NCI-H2227 (cell line): ENCODE data around the gene ZNF444.
"Not testable (repeated sequence)": the region's sequence is repeated elsewhere in the genome, so short reads cannot be mapped to it uniquely, and the experiment has no call there.

Experiments used
- DNase-seq: peaks from one replicate; lab custom pipeline; 2025; ENCODE audit not compliant: unreplicated experiment; lab: John Stamatoyannopoulos, UW

Gene ZNF444

DNA sequence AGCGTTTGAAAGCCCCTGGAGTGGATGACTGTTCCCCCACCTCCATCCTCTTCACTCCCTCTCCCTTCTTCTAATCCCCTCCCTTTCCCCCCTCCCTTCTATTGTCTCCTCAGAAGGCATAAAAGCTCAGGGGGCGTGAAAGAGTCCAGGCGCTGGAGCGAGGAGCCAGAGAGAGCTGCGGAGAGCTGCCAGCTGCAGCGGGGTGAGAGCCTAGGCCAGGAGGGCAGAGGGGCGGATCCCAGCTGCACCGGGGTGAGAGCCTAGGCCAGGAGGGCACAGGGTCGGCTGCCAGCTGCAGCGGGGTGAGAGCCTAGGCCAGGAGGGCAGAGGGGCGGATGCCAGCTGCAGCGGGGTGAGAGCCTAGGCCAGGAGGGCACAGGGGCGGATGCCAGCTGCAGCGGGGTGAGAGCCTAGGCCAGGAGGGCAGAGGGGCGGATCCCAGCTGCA lies 34.8 kb downstream of the ZNF444 start, which contains the start of gene GALP:
Gene GALP (plus strand): TSS at position 148 of the 447 bp plus-strand sequence. CDS start 1,101 bp downstream, outside the sequence.
- DNase-seq = peak; percentile 82

DNA sequence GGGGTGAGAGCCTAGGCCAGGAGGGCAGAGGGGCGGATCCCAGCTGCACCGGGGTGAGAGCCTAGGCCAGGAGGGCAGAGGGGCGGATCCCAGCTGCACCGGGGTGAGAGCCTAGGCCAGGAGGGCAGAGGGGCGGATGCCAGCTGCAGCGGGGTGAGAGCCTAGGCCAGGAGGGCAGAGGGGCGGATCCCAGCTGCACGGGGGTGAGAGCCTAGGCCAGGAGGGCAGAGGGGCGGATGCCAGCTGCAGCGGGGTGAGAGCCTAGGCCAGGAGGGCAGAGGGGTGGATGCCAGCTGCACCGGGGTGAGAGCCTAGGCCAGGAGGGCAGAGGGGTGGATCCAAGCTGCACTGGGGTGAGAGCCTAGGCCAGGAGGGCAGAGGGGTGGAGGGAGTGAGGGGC lies 35.2 kb downstream of the ZNF444 start:
- DNase-seq = not testable (repeated sequence)

GRCh38 chr19:56176881-56177280 lies 35.8 kb downstream of the ZNF444 start:
- no peak for DNase-seq

DNA sequence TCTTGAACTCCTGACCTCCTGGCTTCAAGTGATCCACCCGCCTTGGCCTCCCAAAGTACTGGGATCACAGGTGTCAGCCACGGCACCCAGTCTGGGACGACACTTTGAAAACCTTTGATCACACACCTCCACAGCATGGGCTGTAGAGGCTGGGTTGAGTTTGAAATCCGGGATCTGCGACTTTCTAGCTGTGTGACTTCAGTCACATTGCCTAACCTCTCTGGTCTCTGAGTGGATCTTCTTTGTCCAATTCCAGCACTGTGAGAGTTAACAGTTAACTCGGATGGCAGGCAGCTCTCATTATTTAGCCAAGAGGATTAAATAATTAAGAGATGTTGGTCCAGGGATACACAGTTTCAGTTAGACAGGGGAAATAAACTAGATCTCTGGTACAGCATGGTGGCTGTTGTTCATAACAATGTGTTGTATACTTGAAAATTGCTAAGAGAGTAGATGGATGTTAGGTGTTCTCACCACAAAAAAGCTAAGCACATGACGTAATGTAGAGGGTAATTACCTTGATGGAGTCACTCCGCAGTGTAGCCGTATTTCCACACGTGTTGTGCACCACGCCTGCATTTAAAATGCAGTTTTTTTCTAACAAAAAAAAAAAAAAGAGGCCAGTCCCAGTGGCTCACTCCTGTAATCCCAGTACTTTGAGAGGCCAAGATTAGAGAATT lies 36.6 kb downstream of the ZNF444 start:
- DNase-seq = peak; percentile 29

DNA sequence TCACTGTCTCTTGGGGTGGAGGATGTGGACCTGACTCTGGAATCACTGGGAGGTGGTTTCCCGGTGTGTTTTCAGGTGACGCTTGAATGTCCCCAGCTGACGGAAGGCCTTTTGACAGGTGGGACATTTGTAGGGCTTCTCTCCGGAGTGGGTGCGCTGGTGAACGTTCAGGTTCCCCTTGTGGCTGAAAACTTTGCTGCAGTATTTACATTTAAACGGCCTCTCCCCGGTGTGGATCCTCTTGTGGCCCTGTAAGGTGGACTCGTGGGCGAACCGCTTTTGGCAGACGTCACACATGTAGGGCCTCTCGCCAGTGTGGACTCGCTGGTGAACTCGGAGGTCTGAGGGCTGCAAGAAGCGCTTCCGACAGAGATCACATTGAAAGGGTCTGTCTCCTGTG lies 48.7 kb downstream of the ZNF444 start:
- DNase-seq = no peak

DNA sequence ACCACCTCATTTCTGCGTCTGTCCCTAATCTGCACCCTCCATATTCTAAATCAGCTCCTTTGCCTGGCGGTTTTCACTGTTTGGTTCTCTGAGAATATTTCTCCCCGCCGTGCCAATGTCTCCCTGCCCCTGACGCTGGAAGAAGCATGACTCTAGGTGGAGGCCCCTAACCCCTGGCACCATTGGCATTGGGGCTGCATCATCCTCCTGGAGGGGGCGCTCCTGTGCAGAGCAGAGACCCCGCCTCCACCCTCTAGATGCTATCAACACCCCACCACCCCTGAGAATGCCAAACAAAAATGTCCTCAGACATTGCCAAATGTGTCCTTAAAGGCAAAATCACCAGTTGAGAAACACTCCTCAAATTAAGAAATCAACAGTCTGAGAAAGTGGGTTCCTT lies 50.0 kb downstream of the ZNF444 start:
- no peak for DNase-seq

DNA sequence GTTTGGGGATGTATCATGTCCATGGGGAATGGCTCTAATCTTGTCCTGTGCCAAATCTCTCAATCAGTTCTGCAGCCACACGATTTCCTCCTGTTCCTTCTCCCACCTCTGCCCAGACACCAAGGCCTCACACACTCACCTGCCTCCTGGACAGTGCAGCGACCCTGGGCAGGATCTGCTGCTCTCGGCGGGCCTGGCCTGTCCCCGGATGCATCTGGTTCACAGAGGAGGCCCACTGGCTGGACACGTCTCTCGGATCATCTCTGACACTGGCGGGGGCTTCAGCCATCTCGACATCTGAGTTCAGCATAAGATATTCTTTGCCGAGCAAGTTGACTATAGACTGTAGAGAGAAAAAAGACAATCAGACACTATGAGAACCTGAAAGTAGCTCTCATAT lies 50.6 kb downstream of the ZNF444 start:
- DNase-seq = no peak

DNA sequence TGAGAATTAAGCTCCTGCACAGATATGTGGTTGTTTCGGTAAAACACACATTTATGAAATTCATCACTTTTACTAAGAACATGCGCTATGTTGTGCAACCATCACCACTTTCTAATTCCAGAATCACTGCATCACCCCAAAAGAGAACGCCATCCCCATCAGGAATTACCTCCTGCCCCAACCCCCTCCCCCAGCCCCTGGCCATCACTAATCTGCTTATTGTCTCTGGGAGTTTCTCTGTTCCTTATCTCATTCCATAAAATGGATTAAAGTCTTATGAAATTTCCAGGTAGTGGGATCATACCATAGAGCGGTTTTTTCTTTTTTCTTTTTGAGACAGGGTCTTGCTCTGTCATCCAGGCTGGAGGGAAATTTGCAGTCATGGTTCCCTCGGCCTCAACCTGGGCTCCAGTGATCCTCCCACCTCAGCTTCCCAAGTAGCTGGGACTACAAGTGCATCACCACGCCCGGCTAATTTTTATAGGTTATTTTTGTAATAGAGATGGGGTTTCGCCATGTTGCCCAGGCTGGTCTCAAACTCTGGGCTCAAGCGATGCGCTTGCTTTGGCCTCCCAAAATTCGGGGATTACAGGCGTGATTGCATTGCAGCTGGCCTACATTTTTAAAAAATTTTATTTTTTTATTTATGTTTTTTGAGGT lies 53.0 kb downstream of the ZNF444 start:
- DNase-seq = no peak

- not testable (repeated sequence) for DNase-seq
These were observed 56.6 kb downstream of the ZNF444 start, which contains the start of gene ZSCAN5B for GRCh38 chr19:56197646-56198045. ZSCAN5B (minus strand) TSS chr19:56197783; CDS start chr19:56193052, 4,731 bp downstream.

GRCh38 chr19:56199687-56200086 lies 58.6 kb downstream of the ZNF444 start:
- DNase-seq = no peak

DNA sequence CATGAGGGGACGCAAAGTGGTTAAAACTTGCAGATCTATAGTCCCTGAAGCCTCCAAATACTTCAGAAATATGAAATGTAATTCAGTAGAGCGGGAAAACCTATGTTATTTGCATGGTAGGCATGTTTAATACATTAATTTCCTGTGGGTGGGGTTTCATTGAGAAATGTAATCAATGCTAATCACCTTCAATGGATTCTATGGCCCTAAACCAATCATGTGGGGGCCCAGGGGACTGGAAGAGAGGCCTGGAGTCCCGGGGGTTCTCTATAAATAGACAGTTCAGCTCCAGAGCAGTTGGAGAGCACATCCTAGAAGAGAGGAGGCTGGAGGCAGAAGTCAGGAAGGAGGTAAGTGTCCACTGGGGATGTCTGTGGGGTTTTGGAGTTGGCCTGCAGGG lies 60.9 kb downstream of the ZNF444 start, which contains the start of gene ZSCAN5C:
Gene ZSCAN5C (plus strand): TSS at position 301 of the 400 bp plus-strand sequence. CDS start 3,641 bp downstream, outside the sequence.
- no peak for DNase-seq

DNA sequence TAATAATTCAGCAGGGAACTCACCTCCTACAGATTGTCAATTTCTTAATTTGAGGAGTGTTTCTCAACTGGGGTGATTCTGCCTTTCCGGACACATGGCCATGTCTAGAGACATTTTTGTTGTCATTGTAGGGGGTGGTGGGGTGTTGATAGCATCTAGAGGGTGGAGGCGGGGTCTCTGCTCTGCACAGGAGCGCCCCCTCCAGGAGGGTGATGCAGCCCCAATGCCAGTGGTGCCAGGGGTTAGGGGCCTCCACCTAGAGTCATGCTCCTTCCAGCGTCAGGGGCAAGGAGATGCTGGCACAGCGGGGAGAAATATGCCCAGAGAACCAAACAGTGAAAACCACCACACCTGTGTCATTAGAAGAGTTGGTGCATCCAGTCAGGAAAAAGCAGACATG lies 66.5 kb downstream of the ZNF444 start:
- DNase-seq = not testable (repeated sequence)

- no peak for DNase-seq
These were observed 68.0 kb downstream of the ZNF444 start for GRCh38 chr19:56209091-56209490.

DNA sequence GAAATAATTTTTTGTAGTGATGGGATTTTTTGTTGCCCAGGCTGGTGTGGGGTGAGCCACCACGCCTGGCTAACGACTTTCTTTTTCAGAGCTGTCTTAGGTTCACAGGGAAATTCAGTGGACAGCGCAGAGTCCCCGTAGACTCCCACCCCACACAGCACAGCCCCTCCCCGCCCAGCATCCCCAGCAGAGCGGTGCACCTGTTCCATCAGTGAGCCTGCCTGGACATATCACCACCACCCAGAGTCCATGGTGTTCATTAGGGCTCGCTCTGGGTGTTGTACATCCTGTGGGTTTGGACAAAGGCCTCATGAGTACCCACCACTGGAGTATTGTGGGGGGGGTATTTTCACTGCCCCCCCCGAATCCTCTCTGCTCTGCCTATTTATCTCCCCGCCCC lies 68.9 kb downstream of the ZNF444 start:
- DNase-seq = not testable (repeated sequence)
